ENCODE measurements around the gene ENDOU. TPM values are rescaled to one million over a fixed set of nuclear protein-coding genes. Genes with fewer than 3 reads are reported as not detected.

ENDOU gene
- total RNA-seq, 1 experiment from 2014 or later, result 0.39 TPM

DNA sequence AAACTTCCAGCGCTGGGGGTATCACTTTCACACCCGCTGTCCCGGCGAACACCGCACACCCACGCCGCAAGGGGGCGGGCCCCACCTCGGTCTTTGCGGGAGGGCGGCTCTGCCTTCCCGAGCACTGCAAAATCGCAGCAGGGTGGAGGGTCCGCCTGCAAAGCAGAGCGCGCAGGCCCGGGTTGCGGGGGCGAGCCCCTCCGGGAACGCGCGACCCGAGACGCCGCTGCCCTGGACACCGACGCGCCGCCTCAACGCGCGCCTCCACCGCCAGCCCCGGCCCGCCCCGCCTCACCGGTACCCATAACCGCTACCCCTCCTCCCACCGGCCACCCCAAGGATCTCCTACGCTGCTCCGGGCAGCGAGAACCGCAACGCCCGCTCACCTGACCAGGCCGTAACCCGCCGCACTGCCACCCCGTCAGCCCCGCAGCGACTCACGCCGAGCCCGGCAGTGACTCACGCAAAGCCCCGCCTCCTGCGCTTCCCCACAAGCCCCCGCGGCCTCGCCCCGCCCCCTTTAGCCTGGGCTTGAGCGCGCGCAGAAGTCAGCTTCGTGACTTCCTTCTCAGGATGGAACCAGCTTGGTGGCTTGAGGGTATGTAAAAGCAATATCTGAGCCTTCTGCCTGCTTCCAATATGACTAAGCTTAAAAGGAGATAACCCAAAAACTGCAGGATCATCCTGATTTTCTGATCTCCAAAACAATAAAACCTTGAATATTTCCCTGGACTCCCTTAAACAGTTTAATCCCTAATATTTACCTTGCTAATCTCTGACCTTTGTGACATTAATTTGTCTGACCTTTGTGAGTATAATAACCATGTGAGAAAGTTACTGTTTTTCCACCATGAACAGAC is 19.5 kb downstream of the ENDOU start, which contains the start of gene RPAP3:
Gene RPAP3, minus strand, starts transcription at position 465 of the 860 bp plus-strand sequence. CDS start 3,190 bp downstream, outside the sequence.
- Histone ChIP-seq H3K4me2 (peak within 1 kb of the TSS; percentile 80), H3K27me3 (ENCODE audit: insufficient read depth, low read depth) (no peaks in the 10 kb centered on the region), H3K9me2 (ENCODE audit: insufficient read depth) (no peaks in the 10 kb centered on the region), H2AFZ (peak within 1 kb of the TSS; percentile 81), H3K4me3 (peak within 1 kb of the TSS; percentile 63), H4K20me1 (ENCODE audit: insufficient read depth) (0 out of 2 replicates have a peak, but pooled peaks cover 5% of the 10 kb centered on the region), H3K9me3 (ENCODE audit: insufficient read depth, low read depth) (no peaks in the 10 kb centered on the region), H3F3A (ENCODE audit: insufficient read depth, low read depth) (0 out of 2 replicates have a peak, but pooled peaks cover 4% of the 10 kb centered on the region), H3K79me2 (ENCODE audit: low read depth) (peaks cover 49% of the 10 kb centered on the region), H3K4me1 (replicated peaks; ENCODE audit: insufficient read depth) (peaks cover 19% of the 10 kb centered on the region), H3K36me3 (ENCODE audit: low read depth) (peaks cover 6% of the 10 kb centered on the region), H3K27ac (peak within 1 kb of the TSS; percentile 79)
- ChIA-PET CTCF (interaction anchor here (0.6 to 1.9 kb wide), 2 partner anchors 101 to 133 kb away, joined by 4 to 7 read pairs; no protein-coding TSS in a partner anchor), POLR2A (ENCODE audit: unreplicated experiment) (interaction anchor here (0.6 to 0.9 kb wide), 7 partner anchors 16 to 631 kb away, joined by 3 to 7 read pairs (median 4); partner anchors contain the start of genes ASB8 and VDR)
- intact Hi-C loops (cut with micrococcal nuclease; ENCODE audit: unreplicated experiment), result loop anchor here (5.0 kb wide), 1 partner anchor 327 kb away; no protein-coding TSS in a partner anchor
- TF ChIP-seq, protein P1, sequence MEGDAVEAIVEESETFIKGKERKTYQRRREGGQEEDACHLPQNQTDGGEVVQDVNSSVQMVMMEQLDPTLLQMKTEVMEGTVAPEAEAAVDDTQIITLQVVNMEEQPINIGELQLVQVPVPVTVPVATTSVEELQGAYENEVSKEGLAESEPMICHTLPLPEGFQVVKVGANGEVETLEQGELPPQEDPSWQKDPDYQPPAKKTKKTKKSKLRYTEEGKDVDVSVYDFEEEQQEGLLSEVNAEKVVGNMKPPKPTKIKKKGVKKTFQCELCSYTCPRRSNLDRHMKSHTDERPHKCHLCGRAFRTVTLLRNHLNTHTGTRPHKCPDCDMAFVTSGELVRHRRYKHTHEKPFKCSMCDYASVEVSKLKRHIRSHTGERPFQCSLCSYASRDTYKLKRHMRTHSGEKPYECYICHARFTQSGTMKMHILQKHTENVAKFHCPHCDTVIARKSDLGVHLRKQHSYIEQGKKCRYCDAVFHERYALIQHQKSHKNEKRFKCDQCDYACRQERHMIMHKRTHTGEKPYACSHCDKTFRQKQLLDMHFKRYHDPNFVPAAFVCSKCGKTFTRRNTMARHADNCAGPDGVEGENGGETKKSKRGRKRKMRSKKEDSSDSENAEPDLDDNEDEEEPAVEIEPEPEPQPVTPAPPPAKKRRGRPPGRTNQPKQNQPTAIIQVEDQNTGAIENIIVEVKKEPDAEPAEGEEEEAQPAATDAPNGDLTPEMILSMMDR (conservative IDR thresholded peaks at IDR 0.05), result peak; percentile 71
- TF ChIP-seq EZH2 (IDR thresholded peaks at IDR 0.05; ENCODE audit: low read depth), result no peak
- TSS peak; percentile 48 for BruUV-seq (replicated peaks)
- DNase-seq, result peak; percentile 91 to 95

DNA sequence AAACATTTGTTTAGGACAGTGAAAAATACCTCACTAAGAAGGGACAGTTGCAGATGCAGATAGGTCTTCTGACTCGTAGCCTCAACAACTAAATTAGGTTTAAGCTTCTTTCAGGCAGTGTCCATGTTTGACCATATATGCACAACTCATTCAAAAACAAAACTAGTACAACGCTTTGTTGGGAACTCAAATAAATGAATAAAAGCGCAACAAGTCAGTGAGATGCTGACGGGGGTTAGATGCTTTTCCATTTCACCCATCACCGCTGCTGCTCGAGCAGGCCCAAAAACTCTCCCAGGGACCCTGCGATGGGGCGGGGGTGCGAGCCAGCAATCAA is 20.1 kb downstream of the ENDOU start:
- POLR2A ChIA-PET (ENCODE audit: unreplicated experiment), result interaction anchor here (0.6 kb wide), 1 partner anchor 630 kb away, joined by 4 read pairs; no protein-coding TSS in a partner anchor
- Histone ChIP-seq H4K20me1 (ENCODE audit: insufficient read depth) (0 out of 2 replicates have a peak, but pooled peaks cover 5% of the 10 kb centered on the region), H3F3A (ENCODE audit: insufficient read depth, low read depth) (peaks cover 7% of the 10 kb centered on the region; the same call in 1 of the 2 replicates), H3K79me2 (ENCODE audit: low read depth) (peaks cover 55% of the 10 kb centered on the region), H3K9me3 (ENCODE audit: insufficient read depth, low read depth) (no peaks in the 10 kb centered on the region), H3K4me3 (peak overlapping the region; percentile 63), H3K9me2 (ENCODE audit: insufficient read depth) (no peaks in the 10 kb centered on the region), H3K27me3 (ENCODE audit: insufficient read depth, low read depth) (no peaks in the 10 kb centered on the region), H3K27ac (0 out of 2 replicates have a peak overlapping the region, but pooled peaks have one; percentile 10), H2AFZ (peak overlapping the region; percentile 81), H3K36me3 (ENCODE audit: low read depth) (peaks cover 12% of the 10 kb centered on the region), H3K4me2 (peak overlapping the region; percentile 80), H3K4me1 (replicated peaks; ENCODE audit: insufficient read depth) (peaks cover 19% of the 10 kb centered on the region)
- intact Hi-C loops (cut with micrococcal nuclease; ENCODE audit: unreplicated experiment), result loop anchor here (5.0 kb wide), 1 partner anchor 327 kb away; no protein-coding TSS in a partner anchor
- TF ChIP-seq, protein P1 (conservative IDR thresholded peaks at IDR 0.05), result no peak
- TF ChIP-seq EZH2 (IDR thresholded peaks at IDR 0.05; ENCODE audit: low read depth), result no peak
- DNase-seq, result no peak
- CTCF ChIA-PET, result no interaction called here
- no TSS peak for BruUV-seq (replicated peaks)

DNA sequence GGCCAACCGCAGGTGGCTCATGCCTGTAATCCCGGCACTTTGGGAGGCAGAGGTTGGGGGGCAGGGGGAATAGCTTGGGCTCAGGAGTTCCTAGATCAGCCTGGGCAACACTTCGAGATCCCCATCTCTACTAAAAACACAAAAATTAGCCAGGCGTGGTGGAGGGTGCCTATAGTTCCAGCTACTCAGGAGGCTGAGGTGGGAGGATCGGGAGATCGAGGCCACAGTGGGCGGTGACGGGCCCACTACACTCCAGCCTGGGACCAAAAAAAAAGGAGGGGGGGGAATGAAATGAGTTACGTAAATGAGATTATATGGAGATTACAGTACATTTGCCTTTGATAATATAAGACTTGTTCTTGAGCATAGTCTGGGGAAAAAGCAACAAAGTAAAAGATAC is 20.6 kb downstream of the ENDOU start:
- H3K4me1 ChIP-seq (replicated peaks; ENCODE audit: insufficient read depth), result peaks cover 19% of the 10 kb centered on the region
- intact Hi-C loops (cut with micrococcal nuclease; ENCODE audit: unreplicated experiment), result loop anchor here (5.0 kb wide), 1 partner anchor 328 kb away; no protein-coding TSS in a partner anchor
- CTCF ChIA-PET, result no interaction called here
- no peaks in the 10 kb centered on the region for H3K9me2 ChIP-seq (ENCODE audit: insufficient read depth)
- no peak for DNase-seq
- H2AFZ ChIP-seq, result no peak overlapping the region
- no peaks in the 10 kb centered on the region for H3K27me3 ChIP-seq (ENCODE audit: insufficient read depth, low read depth)
- peak overlapping the region; percentile 63 for H3K4me3 ChIP-seq
- H3K79me2 ChIP-seq (ENCODE audit: low read depth), result peaks cover 59% of the 10 kb centered on the region
- H3K4me2 ChIP-seq, result peak overlapping the region; percentile 80
- POLR2A ChIA-PET (ENCODE audit: unreplicated experiment), result no interaction called here
- no peaks in the 10 kb centered on the region for H3K9me3 ChIP-seq (ENCODE audit: insufficient read depth, low read depth)
- no peak overlapping the region for H3K27ac ChIP-seq
- peaks cover 7% of the 10 kb centered on the region; the same call in 1 of the 2 replicates for H3F3A ChIP-seq (ENCODE audit: insufficient read depth, low read depth)
- no TSS peak for BruUV-seq (replicated peaks)
- 0 out of 2 replicates have a peak, but pooled peaks cover 5% of the 10 kb centered on the region for H4K20me1 ChIP-seq (ENCODE audit: insufficient read depth)
- TF ChIP-seq, protein P1 (conservative IDR thresholded peaks at IDR 0.05), result no peak
- no peak for TF ChIP-seq EZH2 (IDR thresholded peaks at IDR 0.05; ENCODE audit: low read depth)
- peaks cover 15% of the 10 kb centered on the region for H3K36me3 ChIP-seq (ENCODE audit: low read depth)

Data from PC-9 (cell line).